ENCODE results near the gene CCDC142. TPM values are rescaled to one million over a fixed set of nuclear protein-coding genes. Genes with fewer than 3 reads are reported as not detected.

The CCDC142 gene
- total and polyA plus RNA-seq, 9 of the 15 experiments (the other 6 are each of a cell fraction or from before 2014, with no cell fraction given), result 0.55 to 11.7 (median 7.2) TPM

GRCh38 chr2:74529357-74530238, 46.8 kb upstream of the CCDC142 start, which contains the start of the genes AUP1 and HTRA2 (continued):
- TF ChIP-seq, protein P1, sequence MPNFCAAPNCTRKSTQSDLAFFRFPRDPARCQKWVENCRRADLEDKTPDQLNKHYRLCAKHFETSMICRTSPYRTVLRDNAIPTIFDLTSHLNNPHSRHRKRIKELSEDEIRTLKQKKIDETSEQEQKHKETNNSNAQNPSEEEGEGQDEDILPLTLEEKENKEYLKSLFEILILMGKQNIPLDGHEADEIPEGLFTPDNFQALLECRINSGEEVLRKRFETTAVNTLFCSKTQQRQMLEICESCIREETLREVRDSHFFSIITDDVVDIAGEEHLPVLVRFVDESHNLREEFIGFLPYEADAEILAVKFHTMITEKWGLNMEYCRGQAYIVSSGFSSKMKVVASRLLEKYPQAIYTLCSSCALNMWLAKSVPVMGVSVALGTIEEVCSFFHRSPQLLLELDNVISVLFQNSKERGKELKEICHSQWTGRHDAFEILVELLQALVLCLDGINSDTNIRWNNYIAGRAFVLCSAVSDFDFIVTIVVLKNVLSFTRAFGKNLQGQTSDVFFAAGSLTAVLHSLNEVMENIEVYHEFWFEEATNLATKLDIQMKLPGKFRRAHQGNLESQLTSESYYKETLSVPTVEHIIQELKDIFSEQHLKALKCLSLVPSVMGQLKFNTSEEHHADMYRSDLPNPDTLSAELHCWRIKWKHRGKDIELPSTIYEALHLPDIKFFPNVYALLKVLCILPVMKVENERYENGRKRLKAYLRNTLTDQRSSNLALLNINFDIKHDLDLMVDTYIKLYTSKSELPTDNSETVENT (CRISPR knock-in tag; IDR thresholded peaks at IDR 0.05), result 0 out of 2 replicates have a peak, but pooled peaks have one; percentile 61
- TF ChIP-seq ZNF239 (CRISPR knock-in tag; IDR thresholded peaks at IDR 0.05) (no peak), TGIF2 (CRISPR knock-in tag; IDR thresholded peaks at IDR 0.05) (no peak), ZNF79 (CRISPR knock-in tag; IDR thresholded peaks at IDR 0.05; ENCODE audit: low read depth) (no peak), CBX1 (IDR thresholded peaks at IDR 0.05; ENCODE audit: low read depth) (peak; percentile 85; the same call in 1 of the 2 replicates), PREB (CRISPR knock-in tag; IDR thresholded peaks at IDR 0.05) (no peak), ZNF766 (CRISPR knock-in tag; conservative IDR thresholded peaks at IDR 0.05) (peak; percentile 91), KLF1 (tag; IDR thresholded peaks at IDR 0.05) (peak; percentile 59; the same call in 1 of the 2 replicates), JUND (IDR thresholded peaks at IDR 0.05; ENCODE audit: borderline replicate concordance, low read depth, low read length) (peak; percentile 71), JUND (tag; IDR thresholded peaks at IDR 0.05; ENCODE audit: borderline replicate concordance, low read depth, low read length) (no peak; the same call in 2 of the 3 replicates), RBM22 (IDR thresholded peaks at IDR 0.05; ENCODE audit: low read depth, low read length, poor library complexity, severe bottlenecking) (peak; percentile 89), THRB (CRISPR knock-in tag; conservative IDR thresholded peaks at IDR 0.05) (no peak), ZBTB7A (IDR thresholded peaks at IDR 0.05; ENCODE audit: borderline replicate concordance, control insufficient read depth, low read depth, low read length) (peak; percentile 99), NFE2L1 (tag; IDR thresholded peaks at IDR 0.05; ENCODE audit: borderline replicate concordance, low read depth) (no peak), RUNX1 (IDR thresholded peaks at IDR 0.05; ENCODE audit: low read depth) (0 out of 2 replicates have a peak, but pooled peaks have one; percentile 21), ZNF511 (CRISPR knock-in tag; IDR thresholded peaks at IDR 0.05) (peak; percentile 26), ZNF232 (CRISPR knock-in tag; IDR thresholded peaks at IDR 0.05) (0 out of 2 replicates have a peak, but pooled peaks have one; percentile 1)
- TF ChIP-seq, protein P2, sequence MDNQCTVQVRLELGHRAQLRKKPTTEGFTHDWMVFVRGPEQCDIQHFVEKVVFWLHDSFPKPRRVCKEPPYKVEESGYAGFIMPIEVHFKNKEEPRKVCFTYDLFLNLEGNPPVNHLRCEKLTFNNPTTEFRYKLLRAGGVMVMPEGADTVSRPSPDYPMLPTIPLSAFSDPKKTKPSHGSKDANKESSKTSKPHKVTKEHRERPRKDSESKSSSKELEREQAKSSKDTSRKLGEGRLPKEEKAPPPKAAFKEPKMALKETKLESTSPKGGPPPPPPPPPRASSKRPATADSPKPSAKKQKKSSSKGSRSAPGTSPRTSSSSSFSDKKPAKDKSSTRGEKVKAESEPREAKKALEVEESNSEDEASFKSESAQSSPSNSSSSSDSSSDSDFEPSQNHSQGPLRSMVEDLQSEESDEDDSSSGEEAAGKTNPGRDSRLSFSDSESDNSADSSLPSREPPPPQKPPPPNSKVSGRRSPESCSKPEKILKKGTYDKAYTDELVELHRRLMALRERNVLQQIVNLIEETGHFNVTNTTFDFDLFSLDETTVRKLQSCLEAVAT (IDR thresholded peaks at IDR 0.05), result peak; percentile 35 to 47; a peak in 1 of 4 replicates

Data from K562 (cell line).